ENCODE measurements around the gene SEZ6L2.

GRCh38 chr16:29915590-29916247 lies 16.4 kb upstream of the SEZ6L2 start:
- no peak for TF ChIP-seq CTCF (conservative IDR thresholded peaks at IDR 0.05; ENCODE audit: low read length)
- TF ChIP-seq EZH2phosphoT487 (IDR thresholded peaks at IDR 0.05; ENCODE audit: borderline replicate concordance), result no peak

All from Loucy (cell line).